Endothelial cell of umbilical vein (primary cell): ENCODE measurements around the gene UQCRC1.

Source experiments
- GATA2 ChIP-seq: IDR thresholded peaks from 2 replicates; pipeline ENCODE4 v1.7.0; 2011; ENCODE audit warnings: low read depth, mild to moderate bottlenecking, moderate library complexity, mixed read lengths, low read length; ENCODE audit not compliant: insufficient read length, insufficient read depth
- JUN ChIP-seq: IDR thresholded peaks from 2 replicates; pipeline ENCODE4 v1.6.1; 2011; ENCODE audit warnings: borderline replicate concordance, low read depth; ENCODE audit not compliant: insufficient read length, insufficient read depth
- POLR2A ChIP-seq: IDR thresholded peaks from 2 replicates; pipeline ENCODE4 v1.6.1; 2012; ENCODE audit warnings: low read depth, mild to moderate bottlenecking, control low read depth, low read length
- POLR2AphosphoS5 ChIP-seq: IDR thresholded peaks from 2 replicates; pipeline ENCODE4 v1.6.1; 2012; ENCODE audit warnings: low read depth, mild to moderate bottlenecking, control low read depth, low read length, moderate library complexity; ENCODE audit not compliant: insufficient read depth
- TF ChIP-seq, protein P1 (sequence below), 2 donors: IDR thresholded peaks; 1 replicate in 1 of 2; 2 replicates in 1 of 2; pipeline ENCODE4 v1.5.1; 2011; ENCODE audit warnings: low read length in 2 of 2, mild to moderate bottlenecking in 2 of 2, moderate library complexity in 2 of 2, control low read depth in 1 of 2, inconsistent platforms in 1 of 2, low read depth in 1 of 2; ENCODE audit not compliant: insufficient read depth in 1 of 2; ENCODE audit errors: extremely low read depth in 1 of 2

DNA sequence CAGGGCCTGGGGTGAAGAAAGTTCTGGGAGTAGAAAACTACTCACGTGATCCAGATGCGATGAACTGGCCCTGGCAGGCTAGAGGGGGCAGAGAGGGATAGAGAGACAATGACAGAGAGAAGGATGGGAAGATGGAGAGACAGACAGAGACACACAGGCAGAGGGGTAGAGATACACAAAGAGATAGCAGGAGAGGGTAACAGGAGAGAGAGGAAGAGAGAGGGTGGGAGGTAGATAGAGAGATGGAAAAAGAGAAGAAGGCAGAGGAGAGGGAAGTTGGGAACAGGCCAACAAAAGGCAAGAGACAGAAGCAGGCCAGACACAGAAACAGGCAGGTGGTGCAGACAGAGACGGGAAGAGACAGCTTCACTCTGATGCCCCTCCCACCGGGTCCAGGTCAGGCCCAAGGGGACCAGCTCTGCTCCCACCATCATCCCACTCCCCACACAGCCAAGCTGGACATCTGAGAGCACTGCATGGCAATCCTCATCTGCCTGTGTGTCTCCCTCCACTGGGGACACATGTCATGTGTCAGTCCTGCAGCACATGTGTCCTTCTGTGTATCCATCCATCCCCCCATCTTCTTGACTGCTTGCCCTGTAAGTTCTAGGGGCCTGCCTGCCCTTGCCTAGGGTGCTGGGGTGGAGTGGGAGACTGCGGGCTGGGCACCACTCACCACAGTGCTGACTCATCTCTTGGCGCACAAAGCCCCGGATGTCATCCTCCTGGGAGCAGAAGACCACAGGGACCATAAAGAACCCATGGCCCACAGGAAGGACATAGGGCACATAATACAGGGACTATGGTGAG is 43.6 kb downstream of the UQCRC1 start:
- TF ChIP-seq, protein P1, sequence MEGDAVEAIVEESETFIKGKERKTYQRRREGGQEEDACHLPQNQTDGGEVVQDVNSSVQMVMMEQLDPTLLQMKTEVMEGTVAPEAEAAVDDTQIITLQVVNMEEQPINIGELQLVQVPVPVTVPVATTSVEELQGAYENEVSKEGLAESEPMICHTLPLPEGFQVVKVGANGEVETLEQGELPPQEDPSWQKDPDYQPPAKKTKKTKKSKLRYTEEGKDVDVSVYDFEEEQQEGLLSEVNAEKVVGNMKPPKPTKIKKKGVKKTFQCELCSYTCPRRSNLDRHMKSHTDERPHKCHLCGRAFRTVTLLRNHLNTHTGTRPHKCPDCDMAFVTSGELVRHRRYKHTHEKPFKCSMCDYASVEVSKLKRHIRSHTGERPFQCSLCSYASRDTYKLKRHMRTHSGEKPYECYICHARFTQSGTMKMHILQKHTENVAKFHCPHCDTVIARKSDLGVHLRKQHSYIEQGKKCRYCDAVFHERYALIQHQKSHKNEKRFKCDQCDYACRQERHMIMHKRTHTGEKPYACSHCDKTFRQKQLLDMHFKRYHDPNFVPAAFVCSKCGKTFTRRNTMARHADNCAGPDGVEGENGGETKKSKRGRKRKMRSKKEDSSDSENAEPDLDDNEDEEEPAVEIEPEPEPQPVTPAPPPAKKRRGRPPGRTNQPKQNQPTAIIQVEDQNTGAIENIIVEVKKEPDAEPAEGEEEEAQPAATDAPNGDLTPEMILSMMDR (IDR thresholded peaks at IDR 0.05; ENCODE audit: extremely low read depth in 1 of 2, insufficient read depth in 1 of 2, low read depth in 1 of 2, low read length in 2 of 2): no peak
- TF ChIP-seq GATA2 (no peak), POLR2A (no peak), POLR2AphosphoS5 (no peak), JUN (no peak)
